GM12873 (cell line): ENCODE results near the gene ADGRG7.
A peak's percentile ranks its signal among the peaks of the same experiment; 100 is the strongest.

Experiments
- CTCF ChIP-seq: IDR thresholded peaks from 2 replicates; pipeline ENCODE4 v1.5.1; 2012; ENCODE audit warnings: low read depth, mild to moderate bottlenecking, moderate library complexity, low read length, control low read depth; ENCODE audit not compliant: insufficient read depth; ENCODE audit errors: missing control alignments

Gene ADGRG7

GRCh38 chr3:100708989-100709841, 99.8 kb downstream of the ADGRG7 start, which contains the start of gene TFG:
TFG (plus strand) TSS chr3:100709494; CDS start chr3:100713686, 4,192 bp downstream.
- TF ChIP-seq CTCF, result no peak

- no peak for TF ChIP-seq CTCF
Measured at GRCh38 chr3:100709842-100710260, 100.5 kb downstream of the ADGRG7 start.

DNA sequence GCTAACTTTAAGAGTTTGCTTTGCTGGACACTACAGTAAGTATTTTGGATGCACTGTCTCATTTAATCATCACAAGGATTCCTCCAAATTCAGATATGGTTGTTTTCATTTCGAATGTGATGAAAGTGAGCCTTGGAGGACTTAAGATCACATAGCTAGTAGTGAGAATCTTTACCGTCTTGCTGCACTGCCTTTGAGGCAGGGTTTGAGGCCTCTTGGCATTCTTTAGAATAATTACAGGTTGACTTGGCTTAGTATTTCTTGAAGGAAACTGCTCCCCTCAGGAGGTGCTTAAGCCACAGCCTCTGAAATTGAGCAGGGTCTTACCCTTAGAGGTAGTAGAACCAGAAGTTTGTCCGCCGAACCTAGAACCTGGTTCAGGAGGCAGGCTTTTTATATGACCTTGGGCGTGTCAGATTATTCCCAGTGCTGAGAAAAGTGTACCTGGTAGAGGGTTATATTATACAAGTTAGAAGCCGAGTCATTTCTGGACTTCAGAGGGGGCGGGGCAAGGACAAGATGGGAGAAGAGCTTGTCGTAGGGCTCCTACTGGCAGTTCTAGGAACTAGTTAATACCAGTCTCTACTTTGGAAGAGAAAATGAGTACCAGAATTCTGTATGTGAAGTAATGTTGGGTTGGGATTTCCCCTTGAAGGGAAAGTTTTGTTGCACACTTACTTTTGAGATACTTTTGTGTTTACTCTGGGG, 101.0 kb downstream of the ADGRG7 start:
- TF ChIP-seq CTCF, result peak; percentile 54

GRCh38 chr3:100715176-100715575, 105.8 kb downstream of the ADGRG7 start:
- TF ChIP-seq CTCF, result no peak

DNA sequence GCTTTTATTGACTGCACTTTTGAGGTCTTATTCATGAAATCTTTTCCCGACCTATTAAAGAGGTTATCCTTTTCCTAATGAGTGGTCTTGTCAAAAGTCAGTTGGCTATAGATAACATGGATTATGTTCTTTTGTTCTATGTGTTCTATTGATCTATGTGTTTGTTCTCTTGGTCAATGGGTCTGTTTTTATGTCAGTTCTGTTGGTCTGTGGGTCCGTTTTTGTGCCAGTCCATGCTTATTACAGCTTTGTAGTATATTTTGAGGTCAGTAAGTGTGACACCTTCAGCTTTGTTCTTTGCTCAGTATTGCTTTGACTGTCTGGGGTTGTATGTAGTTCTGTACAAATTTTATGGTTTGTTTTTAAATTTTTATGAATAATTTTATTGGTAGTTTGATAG, 107.7 kb downstream of the ADGRG7 start:
- TF ChIP-seq CTCF, result no peak

DNA sequence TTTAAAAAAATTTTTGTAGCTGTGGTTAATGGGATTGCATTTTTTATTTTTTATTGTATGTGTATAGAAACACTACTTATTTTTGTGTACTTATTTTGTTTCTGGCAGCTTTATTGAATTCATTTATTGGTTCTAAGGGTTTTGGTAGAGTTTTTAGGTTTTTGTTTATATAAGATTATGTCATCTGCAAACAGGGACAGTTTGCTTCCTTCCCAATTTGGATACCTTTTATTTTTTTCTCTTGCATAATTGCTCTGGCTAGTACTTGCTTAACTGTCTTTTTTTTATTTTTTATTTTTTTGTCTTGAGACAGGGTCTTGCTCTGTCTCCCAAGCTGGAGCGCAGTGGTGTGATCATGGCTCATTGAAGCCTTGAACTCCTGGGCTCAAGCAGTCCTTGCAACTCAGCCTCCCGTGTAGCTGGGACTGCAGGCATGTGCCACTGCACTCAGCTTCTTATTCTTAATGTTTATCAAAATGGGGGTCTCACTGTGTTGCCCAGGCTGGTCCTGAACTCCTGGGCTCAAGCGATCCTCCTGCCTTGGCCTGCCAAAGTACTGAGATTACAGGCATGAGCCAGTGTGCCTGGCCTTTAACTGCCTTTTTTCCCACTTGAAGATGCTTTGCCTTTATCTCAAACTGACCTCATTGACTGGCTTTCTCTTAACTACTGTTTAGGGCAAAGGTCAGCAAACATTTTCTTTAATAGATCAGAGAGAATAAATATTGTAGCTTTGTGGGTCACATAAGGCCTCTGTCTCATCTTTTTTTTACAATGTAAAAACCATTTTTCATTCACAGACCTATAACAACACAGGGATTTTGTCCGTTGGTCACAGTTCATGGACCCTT, 108.5 kb downstream of the ADGRG7 start:
- TF ChIP-seq CTCF, result no peak
